Measurements from ENCODE around the gene COL3A1. TPM values are rescaled to one million over a fixed set of nuclear protein-coding genes. Genes with fewer than 3 reads are reported as not detected.

The COL3A1 gene
- total and polyA plus RNA-seq, 2 experiments from 2014 or later = 0.17 to 0.31 TPM

GRCh38 chr2:188997263-188997662 lies 23.1 kb downstream of the COL3A1 start:
- H3K4me3 Mint-ChIP-seq = no peak overlapping the region
- Histone ChIP-seq H3K27me3 (ENCODE audit: insufficient read depth) (no peaks in the 10 kb centered on the region), H3K4me3 (no peak overlapping the region), H3K9me2 (ENCODE audit: insufficient read depth) (0 out of 2 replicates have a peak, but pooled peaks cover 3% of the 10 kb centered on the region), H3K4me2 (no peak overlapping the region), H3K36me3 (ENCODE audit: insufficient read depth) (no peaks in the 10 kb centered on the region), H4K20me1 (replicated peaks; ENCODE audit: insufficient read depth) (no peaks in the 10 kb centered on the region), H3K4me1 (ENCODE audit: insufficient read depth) (no peaks in the 10 kb centered on the region), H3K27ac (ENCODE audit: low read depth) (no peak overlapping the region), H2AFZ (no peak overlapping the region), H3F3A (replicated peaks; ENCODE audit: low read depth) (no peaks in the 10 kb centered on the region), H3K79me2 (replicated peaks; ENCODE audit: insufficient read depth) (no peaks in the 10 kb centered on the region)
- H3K9me3 Mint-ChIP-seq = no peaks in the 10 kb centered on the region
- ATAC-seq = no peak
- H3K27ac Mint-ChIP-seq = no peak overlapping the region
- no peak for DNase-seq (ENCODE audit: low spot score)
- H3K4me1 Mint-ChIP-seq = no peaks in the 10 kb centered on the region
- H3K36me3 Mint-ChIP-seq (ENCODE audit: low read depth) = no peaks in the 10 kb centered on the region
- peaks cover 2% of the 10 kb centered on the region for H3K27me3 Mint-ChIP-seq (ENCODE audit: insufficient read depth, low read depth, poor library complexity)
- TF ChIP-seq CTCF (conservative IDR thresholded peaks at IDR 0.05; ENCODE audit: low read depth in 2 of 2) = no peak
- TF ChIP-seq STAT1 (IDR thresholded peaks at IDR 0.05; ENCODE audit: unreplicated experiment) = no peak
- TF ChIP-seq EZH2phosphoT487 (IDR thresholded peaks at IDR 0.05; ENCODE audit: unreplicated experiment) = no peak
- TF ChIP-seq EZH2 (IDR thresholded peaks at IDR 0.05; ENCODE audit: low read depth, unreplicated experiment) = no peak
- TF ChIP-seq POLR2AphosphoS5 (IDR thresholded peaks at IDR 0.05; ENCODE audit: low read depth) = no peak

GRCh38 chr2:189000221-189000620 lies 26.0 kb downstream of the COL3A1 start:
- no peaks in the 10 kb centered on the region for H3K36me3 ChIP-seq (ENCODE audit: insufficient read depth)
- no peaks in the 10 kb centered on the region for H4K20me1 ChIP-seq (replicated peaks; ENCODE audit: insufficient read depth)
- no peaks in the 10 kb centered on the region for H3K4me1 Mint-ChIP-seq
- no peaks in the 10 kb centered on the region for H3K27me3 ChIP-seq (ENCODE audit: insufficient read depth)
- no peaks in the 10 kb centered on the region for H3K4me1 ChIP-seq (ENCODE audit: insufficient read depth)
- no peak for DNase-seq (ENCODE audit: low spot score)
- H3K9me3 Mint-ChIP-seq = no peaks in the 10 kb centered on the region
- H2AFZ ChIP-seq = no peak overlapping the region
- ATAC-seq = no peak
- H3K27ac Mint-ChIP-seq = no peak overlapping the region
- no peaks in the 10 kb centered on the region for H3K9me2 ChIP-seq (ENCODE audit: insufficient read depth)
- H3K27me3 Mint-ChIP-seq (ENCODE audit: insufficient read depth, low read depth, poor library complexity) = peaks cover 2% of the 10 kb centered on the region
- H3F3A ChIP-seq (replicated peaks; ENCODE audit: low read depth) = no peaks in the 10 kb centered on the region
- H3K4me3 Mint-ChIP-seq = no peak overlapping the region
- H3K36me3 Mint-ChIP-seq (ENCODE audit: low read depth) = no peaks in the 10 kb centered on the region
- H3K4me3 ChIP-seq = no peak overlapping the region
- H3K4me2 ChIP-seq = no peak overlapping the region
- no peak overlapping the region for H3K27ac ChIP-seq (ENCODE audit: low read depth)
- H3K79me2 ChIP-seq (replicated peaks; ENCODE audit: insufficient read depth) = no peaks in the 10 kb centered on the region
- TF ChIP-seq ETS1 (IDR thresholded peaks at IDR 0.05) (no peak), CTCF (conservative IDR thresholded peaks at IDR 0.05; ENCODE audit: low read depth in 2 of 2) (no peak), NANOG (IDR thresholded peaks at IDR 0.05; ENCODE audit: borderline replicate concordance) (no peak), EZH2phosphoT487 (IDR thresholded peaks at IDR 0.05; ENCODE audit: unreplicated experiment) (no peak), STAT1 (IDR thresholded peaks at IDR 0.05; ENCODE audit: unreplicated experiment) (no peak), JUNB (IDR thresholded peaks at IDR 0.05; ENCODE audit: unreplicated experiment) (no peak), ZNF331 (CRISPR knock-in tag; IDR thresholded peaks at IDR 0.05; ENCODE audit: low read depth) (no peak), ZNF114 (CRISPR knock-in tag; IDR thresholded peaks at IDR 0.05) (no peak), POLR2AphosphoS5 (IDR thresholded peaks at IDR 0.05; ENCODE audit: low read depth) (no peak), CREB1 (CRISPR knock-in tag; IDR thresholded peaks at IDR 0.05; ENCODE audit: low read depth) (no peak), EZH2 (IDR thresholded peaks at IDR 0.05; ENCODE audit: low read depth, unreplicated experiment) (no peak), REST (IDR thresholded peaks at IDR 0.05; ENCODE audit: unreplicated experiment) (no peak)
